MCF 10A (cell line): ENCODE measurements around the gene HIGD2A. TPM values are rescaled to one million over a fixed set of nuclear protein-coding genes. Genes with fewer than 3 reads are reported as not detected.

Source experiments
- BruUV-seq: library from RNA; stranded (reverse); fragments of 400-500 nt; replicated peaks from 2 replicates; lab custom pipeline; 2021; lab: Mats Ljungman, UMichigan
- CTCF ChIA-PET: fragments of 300-600 bp; sonication (Branson Sonifier 250); formaldehyde crosslinking; extraction: SDS; loops from one replicate; lab custom pipeline; 2021; ENCODE audit warnings: antibody characterized with exemption, inconsistent platforms; lab: Yijun Ruan, JAX
- POLR2A ChIA-PET: fragments of 300-600, 350-650 bp; sonication (Branson Sonifier 250); formaldehyde crosslinking; extraction: SDS; loops from one replicate; lab custom pipeline; 2020; ENCODE audit warnings: antibody characterized with exemption, inconsistent platforms; lab: Yijun Ruan, JAX
- DNase-seq: peaks from one replicate; pipeline ENCODE4 v3.0.0-alpha.2; 2018; ENCODE audit not compliant: unreplicated experiment
- H3K27ac Mint-ChIP-seq: one replicate; pipeline ENCODE4 v1.8.0; 2022; ENCODE audit warnings: mild to moderate bottlenecking, low read depth, mixed read lengths; ENCODE audit not compliant: unreplicated experiment
- H3K27me3 Mint-ChIP-seq: one replicate; pipeline ENCODE4 v1.8.0; 2022; ENCODE audit warnings: mixed read lengths; ENCODE audit not compliant: insufficient read depth, unreplicated experiment
- H3K36me3 Mint-ChIP-seq: one replicate; pipeline ENCODE4 v1.8.0; 2022; ENCODE audit warnings: mild to moderate bottlenecking, moderate library complexity, mixed read lengths; ENCODE audit not compliant: insufficient read depth, unreplicated experiment
- H3K4me1 Mint-ChIP-seq: one replicate; pipeline ENCODE4 v1.8.0; 2022; ENCODE audit warnings: mixed read lengths; ENCODE audit not compliant: insufficient read depth, unreplicated experiment
- H3K4me3 Mint-ChIP-seq: one replicate; pipeline ENCODE4 v1.8.0; 2022; ENCODE audit warnings: mild to moderate bottlenecking, moderate library complexity, mixed read lengths; ENCODE audit not compliant: unreplicated experiment
- H3K9me3 Mint-ChIP-seq: one replicate; pipeline ENCODE4 v1.8.0; 2022; ENCODE audit warnings: mixed read lengths; ENCODE audit not compliant: unreplicated experiment
- intact Hi-C: fragments of 100-400 bp; cut with micrococcal nuclease; formaldehyde crosslinking; loops from 2 replicates; pipeline ENCODE4 v1.14.1; 2022
- total RNA-seq: library from RNA; stranded (reverse); gene quantifications from 2 replicates; pipeline ENCODE4 v1.2.3, GENCODE V29; 2022
- TF ChIP-seq, protein P1 (sequence below): fragments of 200-600 bp; IDR thresholded peaks from one replicate; pipeline ENCODE4 v1.8.0; 2022; ENCODE audit warnings: antibody characterized with exemption, mild to moderate bottlenecking; ENCODE audit not compliant: unreplicated experiment

HIGD2A gene
- total RNA-seq, 1 experiment from 2014 or later, result 196 TPM

DNA sequence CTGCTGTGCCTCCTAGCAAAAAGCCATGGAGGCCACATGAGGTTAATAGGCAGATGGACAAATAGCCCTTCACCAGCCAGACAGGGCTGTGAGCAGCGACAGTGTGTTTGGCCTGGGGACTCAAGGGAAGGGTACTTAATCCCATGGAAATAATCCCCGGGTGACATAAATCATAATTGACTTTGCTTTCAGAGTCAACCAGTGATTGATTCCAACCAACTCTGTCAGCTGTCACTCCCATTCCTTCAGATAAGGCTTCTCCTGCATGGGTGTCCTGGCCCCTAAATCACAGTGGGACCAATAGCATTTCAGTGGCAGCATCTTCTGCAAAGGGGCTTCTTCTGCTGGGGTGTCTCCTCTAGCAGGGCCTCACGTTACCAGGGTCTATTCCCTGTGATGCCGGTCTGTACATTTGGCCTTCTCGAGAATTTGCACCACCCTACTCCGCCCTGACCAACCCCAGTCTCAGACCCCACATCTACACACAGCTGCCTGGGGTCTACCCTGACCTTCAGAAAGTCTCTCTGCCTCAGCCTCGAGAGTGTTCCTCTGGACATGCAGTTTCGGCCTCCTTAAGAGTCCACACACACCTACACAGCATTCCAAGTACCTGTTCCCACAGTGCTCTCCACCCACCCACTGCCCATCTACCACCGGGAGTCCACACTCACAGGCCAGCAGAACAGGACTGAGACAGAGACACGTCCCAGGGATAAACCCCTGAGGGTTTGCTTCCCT, 24.1 kb downstream of the HIGD2A start:
- Mint-ChIP-seq H3K9me3 (no peaks in the 10 kb centered on the region), H3K36me3 (peaks cover 41% of the 10 kb centered on the region), H3K4me1 (peaks cover 66% of the 10 kb centered on the region), H3K27ac (peak overlapping the region; percentile 73), H3K27me3 (no peaks in the 10 kb centered on the region), H3K4me3 (peak overlapping the region; percentile 83)
- no TSS peak for BruUV-seq
- no peak for DNase-seq
- POLR2A ChIA-PET, result interaction anchor here (0.6 to 11.3 kb wide), 12 partner anchors 9 to 1409 kb away, joined by 3 to 110 read pairs (median 4); partner anchors contain the start of genes FAF2, HIGD2A, NOP16 and RNF44
- TF ChIP-seq, protein P1, sequence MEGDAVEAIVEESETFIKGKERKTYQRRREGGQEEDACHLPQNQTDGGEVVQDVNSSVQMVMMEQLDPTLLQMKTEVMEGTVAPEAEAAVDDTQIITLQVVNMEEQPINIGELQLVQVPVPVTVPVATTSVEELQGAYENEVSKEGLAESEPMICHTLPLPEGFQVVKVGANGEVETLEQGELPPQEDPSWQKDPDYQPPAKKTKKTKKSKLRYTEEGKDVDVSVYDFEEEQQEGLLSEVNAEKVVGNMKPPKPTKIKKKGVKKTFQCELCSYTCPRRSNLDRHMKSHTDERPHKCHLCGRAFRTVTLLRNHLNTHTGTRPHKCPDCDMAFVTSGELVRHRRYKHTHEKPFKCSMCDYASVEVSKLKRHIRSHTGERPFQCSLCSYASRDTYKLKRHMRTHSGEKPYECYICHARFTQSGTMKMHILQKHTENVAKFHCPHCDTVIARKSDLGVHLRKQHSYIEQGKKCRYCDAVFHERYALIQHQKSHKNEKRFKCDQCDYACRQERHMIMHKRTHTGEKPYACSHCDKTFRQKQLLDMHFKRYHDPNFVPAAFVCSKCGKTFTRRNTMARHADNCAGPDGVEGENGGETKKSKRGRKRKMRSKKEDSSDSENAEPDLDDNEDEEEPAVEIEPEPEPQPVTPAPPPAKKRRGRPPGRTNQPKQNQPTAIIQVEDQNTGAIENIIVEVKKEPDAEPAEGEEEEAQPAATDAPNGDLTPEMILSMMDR, result no peak
- intact Hi-C loops, result no loop called here
- CTCF ChIA-PET, result interaction anchor here (0.6 to 6.3 kb wide), 13 partner anchors 11 to 685 kb away, joined by 3 to 83 read pairs (median 4); partner anchors contain the start of genes FAF2, RNF44 and TSPAN17

DNA sequence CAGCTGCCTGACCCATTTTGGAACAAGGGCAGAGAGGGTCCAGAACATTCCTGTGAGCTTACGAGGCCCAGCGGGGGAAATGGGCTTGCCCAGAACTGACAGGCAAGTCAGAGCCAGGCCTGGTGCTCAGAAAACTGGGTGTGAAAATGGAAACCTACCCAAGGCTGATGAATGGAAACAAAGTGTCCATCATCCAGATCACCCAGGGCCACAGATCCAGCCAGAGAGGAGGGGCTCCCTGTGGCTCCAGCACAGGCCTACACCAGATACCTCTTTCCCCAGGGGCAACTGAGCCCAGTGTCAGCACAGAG, 24.7 kb downstream of the HIGD2A start:
- Mint-ChIP-seq H3K4me3 (peak overlapping the region; percentile 83), H3K27ac (peak overlapping the region; percentile 73), H3K36me3 (peaks cover 36% of the 10 kb centered on the region), H3K9me3 (no peaks in the 10 kb centered on the region), H3K27me3 (no peaks in the 10 kb centered on the region), H3K4me1 (peaks cover 66% of the 10 kb centered on the region)
- ChIA-PET CTCF (interaction anchor here (0.6 to 6.3 kb wide), 11 partner anchors 10 to 685 kb away, joined by 3 to 83 read pairs (median 4); partner anchors contain the start of genes FAF2, RNF44 and TSPAN17), POLR2A (interaction anchor here (0.6 to 11.3 kb wide), 11 partner anchors 9 to 1409 kb away, joined by 3 to 110 read pairs (median 5); partner anchors contain the start of genes FAF2, HIGD2A, NOP16 and RNF44)
- TF ChIP-seq, protein P1, result no peak
- BruUV-seq, result no TSS peak
- intact Hi-C loops, result no loop called here
- peak; percentile 72 for DNase-seq

DNA sequence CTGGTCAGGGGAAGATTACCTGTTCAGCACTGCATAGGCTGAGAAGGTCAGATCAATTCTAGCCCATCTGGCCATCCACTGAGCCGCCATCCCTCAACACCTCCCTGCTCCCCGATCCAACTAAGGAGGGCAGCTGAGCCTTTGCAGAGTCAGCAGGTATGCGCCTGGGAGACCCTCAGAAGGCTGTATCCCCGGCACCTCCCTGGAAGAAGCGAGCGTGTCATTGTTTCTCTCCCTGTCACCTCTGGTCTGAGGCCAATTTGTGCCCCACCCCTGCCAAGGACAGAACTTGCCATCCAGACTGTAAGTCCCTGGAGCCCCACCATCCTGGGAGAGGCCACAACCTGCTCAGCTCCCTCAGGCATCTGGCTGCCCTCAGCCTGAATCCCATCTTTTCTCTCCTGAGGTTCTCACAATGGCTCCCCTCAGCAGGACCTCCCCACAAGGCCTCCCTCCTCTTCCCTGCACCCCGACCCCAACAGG, 25.2 kb downstream of the HIGD2A start:
- Mint-ChIP-seq H3K27ac (peak overlapping the region; percentile 73), H3K9me3 (no peaks in the 10 kb centered on the region), H3K36me3 (peaks cover 31% of the 10 kb centered on the region), H3K27me3 (no peaks in the 10 kb centered on the region), H3K4me3 (peak overlapping the region; percentile 83), H3K4me1 (peaks cover 66% of the 10 kb centered on the region)
- POLR2A ChIA-PET, result interaction anchor here (0.6 to 11.3 kb wide), 13 partner anchors 10 to 1410 kb away, joined by 3 to 110 read pairs (median 5); partner anchors contain the start of genes FAF2, HIGD2A, NOP16 and RNF44
- intact Hi-C loops, result loop anchor here (2.0 kb wide), 1 partner anchor 53 kb away; the partner anchor contains the start of gene KIAA1191
- CTCF ChIA-PET, result interaction anchor here (0.5 to 6.3 kb wide), 9 partner anchors 9 to 686 kb away, joined by 3 to 83 read pairs (median 3); partner anchors contain the start of gene FAF2
- TF ChIP-seq, protein P1, result no peak
- no TSS peak for BruUV-seq
- DNase-seq, result no peak

GRCh38 chr5:176414704-176415103, 26.2 kb downstream of the HIGD2A start:
- Mint-ChIP-seq H3K4me1 (peaks cover 66% of the 10 kb centered on the region), H3K36me3 (peaks cover 21% of the 10 kb centered on the region), H3K4me3 (peak overlapping the region; percentile 83), H3K27ac (peak overlapping the region; percentile 73), H3K9me3 (no peaks in the 10 kb centered on the region), H3K27me3 (no peaks in the 10 kb centered on the region)
- TF ChIP-seq, protein P1, result no peak
- ChIA-PET CTCF (interaction anchor here (1.0 to 6.3 kb wide), 3 partner anchors 34 to 243 kb away, joined by 3 to 83 read pairs (median 3); partner anchors contain the start of gene FAF2), POLR2A (interaction anchor here (0.6 to 11.3 kb wide), 12 partner anchors 14 to 1691 kb away, joined by 3 to 134 read pairs (median 14); partner anchors contain the start of genes FAF2, HIGD2A, NOP16 and RNF44)
- intact Hi-C loops, result loop anchor here (2.0 to 5.0 kb wide), 2 partner anchors 54 to 143 kb away; partner anchors contain the start of gene KIAA1191
- TSS peak; percentile 38 for BruUV-seq
- DNase-seq, result peak; percentile 20
